ENCODE measurements around the gene DPEP2NB.
"Not testable (repeated sequence)": the region's sequence is repeated elsewhere in the genome, so short reads cannot be mapped to it uniquely, and the experiment has no call there.

Gene DPEP2NB

DNA sequence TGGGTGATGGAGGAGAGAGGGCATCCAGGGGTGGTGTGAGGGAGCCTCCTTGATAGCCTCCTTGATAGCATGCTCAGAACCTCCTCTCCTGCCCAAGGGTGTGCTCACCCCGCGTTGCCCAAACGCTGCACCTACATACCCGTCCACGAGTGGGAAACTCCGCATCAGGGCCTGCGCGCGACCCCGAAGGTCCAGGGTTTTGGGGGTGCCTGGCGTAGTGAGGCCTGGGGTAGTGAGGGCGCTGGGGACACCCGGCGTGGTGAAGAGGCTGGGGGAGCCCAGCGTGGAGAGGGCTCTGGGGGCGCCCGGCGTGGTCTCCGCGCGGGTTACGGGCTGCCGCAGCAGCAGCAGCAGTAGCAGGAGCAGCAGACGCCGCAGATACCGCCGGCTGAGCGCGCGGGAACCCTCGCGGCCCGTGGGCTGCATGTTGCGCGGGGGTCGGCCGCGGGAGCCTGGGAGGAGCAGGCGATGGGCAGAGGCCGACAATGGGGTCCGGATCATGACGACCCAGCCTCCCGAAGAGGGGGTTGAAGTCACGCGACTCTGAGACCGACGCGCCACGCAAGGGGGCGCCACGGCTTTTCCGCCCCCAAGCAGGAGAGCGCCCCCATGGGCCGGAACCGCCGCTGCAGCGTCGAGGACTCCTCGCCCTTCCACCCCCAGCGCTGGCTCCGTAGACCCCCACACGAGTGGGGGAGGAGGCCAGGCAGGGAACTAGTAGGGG lies 35.6 kb downstream of the DPEP2NB start, which contains the start of gene DPEP3:
TSS of gene DPEP3 (minus strand) at position 545 of the 724 bp plus-strand sequence. CDS start at position 426, 119 bp downstream.
- DNase-seq: no peak

DNA sequence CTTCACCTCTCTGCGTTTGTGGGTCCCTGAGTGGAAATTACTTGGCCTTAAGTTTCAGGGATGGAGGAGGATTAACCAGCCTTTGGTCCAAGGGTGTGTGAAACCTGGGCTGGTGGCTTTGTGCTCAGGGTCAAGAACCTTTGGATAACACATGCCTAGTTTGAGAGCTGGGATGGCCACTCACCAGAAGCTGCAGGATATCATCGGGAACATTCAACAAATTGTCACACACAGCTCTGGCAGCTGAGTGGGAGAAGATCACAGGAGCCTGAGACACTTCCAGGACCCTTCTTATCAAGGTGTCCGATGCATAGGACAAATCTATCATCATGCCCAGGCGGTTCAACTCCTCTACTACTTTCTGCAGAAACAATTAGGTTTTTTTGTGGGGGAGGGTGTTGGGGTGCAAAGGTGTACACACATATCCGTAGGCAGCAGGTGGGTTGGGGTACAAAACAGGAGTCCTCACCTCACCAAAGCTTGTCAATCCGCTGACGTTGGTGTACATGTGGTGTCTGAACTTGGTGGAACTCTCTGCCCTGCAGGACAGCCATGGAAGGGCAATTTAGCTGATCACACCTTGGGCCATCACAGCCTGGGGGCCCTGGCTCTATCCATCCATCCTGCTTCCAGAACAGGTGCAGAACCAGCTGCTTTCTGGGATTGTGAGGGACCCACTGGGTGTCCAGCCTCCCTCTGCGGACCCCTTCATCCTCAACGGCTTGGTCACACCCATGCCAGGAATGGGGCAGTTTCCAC lies 38.1 kb downstream of the DPEP2NB start:
- no peak for DNase-seq

DNA sequence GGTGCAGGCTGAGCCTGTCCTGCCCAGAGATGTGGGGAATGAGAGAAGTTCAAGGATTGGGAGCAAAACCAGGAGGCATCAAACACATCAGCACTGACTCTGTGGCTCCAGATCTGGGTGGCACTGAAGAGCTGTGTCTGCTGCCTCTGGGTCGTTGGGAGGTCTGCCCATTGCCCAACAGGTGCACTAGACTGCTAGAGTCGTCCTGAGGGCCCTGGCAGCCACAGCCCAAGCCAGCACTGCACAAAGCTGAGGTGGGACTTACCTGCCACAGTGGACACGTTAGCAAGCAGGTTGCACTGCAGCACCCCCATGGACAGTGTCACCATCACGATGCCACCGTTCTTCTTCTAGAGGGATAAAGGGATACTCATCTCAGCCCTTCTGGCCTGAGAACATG lies 38.7 kb downstream of the DPEP2NB start:
- no peak for DNase-seq

DNA sequence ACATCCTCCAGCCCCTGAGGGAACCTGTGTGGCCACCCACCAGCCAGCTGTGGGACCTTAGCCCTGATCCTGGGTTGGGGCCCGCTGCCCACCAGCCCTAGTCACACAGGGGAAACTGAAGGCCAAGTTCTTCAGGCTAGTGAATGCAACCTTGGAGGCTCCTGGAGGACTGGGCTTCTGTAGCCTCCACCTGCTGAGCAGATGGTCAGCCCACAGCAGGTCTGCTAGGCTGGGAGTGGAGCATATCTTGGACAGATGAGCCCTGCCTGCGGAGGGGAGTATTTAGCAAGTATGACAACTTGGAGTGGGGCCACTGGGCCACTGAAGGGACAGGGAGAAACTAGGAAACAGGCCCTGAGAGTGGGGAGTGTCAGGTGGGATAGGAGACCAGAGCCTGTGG lies 39.5 kb downstream of the DPEP2NB start:
- no peak for DNase-seq

DNA sequence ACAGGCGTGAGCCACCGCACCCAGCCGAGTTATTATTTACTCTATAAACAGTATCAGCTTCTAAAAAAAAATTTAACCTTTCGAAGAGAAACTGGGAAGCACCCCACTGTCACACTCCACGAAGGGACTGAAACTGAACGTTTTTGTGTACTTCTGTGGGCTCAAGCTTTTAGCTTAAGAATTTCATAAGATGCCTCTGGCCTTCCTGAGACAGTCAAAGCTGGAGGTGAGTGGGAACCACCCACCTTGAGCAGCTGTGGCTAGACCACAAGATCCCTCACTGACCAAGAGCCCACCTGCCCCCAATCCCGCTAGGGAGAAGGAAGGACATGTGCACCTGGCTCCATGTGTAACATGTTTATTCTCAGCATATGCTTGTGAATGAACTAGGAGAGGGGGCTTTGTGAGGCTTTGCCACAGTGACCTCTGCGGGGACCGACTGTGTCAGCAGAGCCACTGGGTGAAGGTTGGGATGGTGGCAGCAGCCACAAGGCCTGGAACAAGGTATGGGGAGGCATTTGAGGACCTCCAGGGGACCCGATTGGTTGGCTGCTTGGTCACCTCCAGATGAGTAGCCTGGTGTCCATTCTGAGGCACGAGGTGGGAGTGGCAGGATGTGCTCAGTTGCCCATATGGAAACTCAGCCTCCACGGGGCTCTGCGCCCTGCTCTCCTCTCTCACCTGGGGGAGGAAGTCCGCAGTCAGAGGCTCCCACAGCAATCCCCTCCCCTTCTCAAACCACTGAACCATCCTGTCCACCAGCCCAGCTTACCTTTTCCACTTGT lies 40.2 kb downstream of the DPEP2NB start:
- DNase-seq: no peak

DNA sequence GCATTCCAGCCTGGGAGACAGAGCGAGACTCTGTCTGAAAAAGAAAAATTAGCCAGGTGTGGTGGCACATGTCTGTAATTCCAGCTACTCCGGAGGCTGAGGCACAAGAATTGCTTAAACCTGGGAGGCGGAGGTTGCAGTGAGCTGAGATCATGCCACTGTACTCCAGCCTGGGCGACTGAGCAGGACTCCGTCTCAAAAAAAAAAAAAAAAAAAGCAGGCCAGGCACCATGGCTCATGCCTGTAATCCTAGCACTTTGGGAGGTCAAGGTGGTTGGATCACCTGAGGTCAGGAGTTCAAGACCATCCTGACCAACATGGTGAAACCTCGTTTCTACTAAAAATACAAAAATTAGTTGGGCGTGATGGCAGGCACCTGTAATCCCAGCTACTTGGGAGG lies 43.4 kb downstream of the DPEP2NB start:
- not testable (repeated sequence) for DNase-seq

DNA sequence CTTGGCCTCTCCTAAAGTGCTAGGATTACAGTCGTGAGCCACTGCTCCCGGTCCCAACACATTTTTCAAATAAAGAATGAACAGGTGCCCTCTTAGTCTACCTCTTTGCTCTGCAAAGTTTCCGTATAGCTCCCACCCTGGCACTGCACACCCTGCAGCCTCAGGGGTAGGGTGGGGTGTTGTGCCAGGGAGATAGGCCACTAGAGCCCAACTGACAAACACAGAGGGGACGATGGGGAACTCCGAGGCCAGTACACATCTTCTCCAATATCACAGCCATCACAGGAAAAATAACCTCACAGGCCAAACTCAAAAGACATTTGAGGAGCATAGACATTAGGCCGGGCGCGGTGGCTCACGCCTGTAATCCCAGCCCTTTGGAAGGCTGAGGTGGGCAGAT lies 44.6 kb downstream of the DPEP2NB start:
- DNase-seq: no peak

DNA sequence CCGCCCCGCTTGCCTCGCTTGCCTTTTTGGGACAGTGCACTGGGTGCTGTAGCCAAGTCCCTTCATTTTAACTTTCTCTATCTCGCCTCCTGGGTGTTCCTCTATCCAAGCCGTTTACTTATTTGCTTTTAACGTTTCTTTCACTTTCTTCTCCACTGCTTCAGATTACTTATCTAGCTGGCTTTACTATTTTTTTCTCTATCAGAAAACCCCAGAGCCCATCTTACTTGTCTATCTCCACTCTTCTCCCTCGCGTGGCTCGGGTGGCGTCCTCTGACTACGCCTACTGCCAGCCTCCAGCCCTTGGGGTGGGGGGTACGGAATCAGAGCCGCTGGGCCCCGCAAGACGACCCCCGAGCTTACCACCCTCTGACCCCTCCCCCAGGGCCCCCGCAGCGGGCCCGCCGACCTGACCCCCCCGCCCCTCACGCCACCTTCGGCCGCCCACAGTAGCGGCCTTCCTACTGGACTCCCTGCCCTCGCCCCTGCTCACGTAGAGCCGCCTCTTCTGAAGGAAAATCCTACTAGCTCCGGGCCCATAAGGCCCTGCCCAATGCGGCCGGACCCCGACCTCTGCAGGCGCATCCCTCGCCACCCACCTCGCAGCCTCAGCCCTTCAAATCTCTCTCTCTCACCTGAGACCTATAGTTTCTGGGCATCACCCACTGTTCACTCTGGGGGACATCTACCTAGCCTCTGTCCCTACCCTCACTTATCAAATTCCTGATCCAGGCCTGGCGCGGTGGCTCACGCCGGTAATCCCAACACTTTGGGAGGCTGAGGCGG lies 46.3 kb downstream of the DPEP2NB start:
- no peak for DNase-seq

DNA sequence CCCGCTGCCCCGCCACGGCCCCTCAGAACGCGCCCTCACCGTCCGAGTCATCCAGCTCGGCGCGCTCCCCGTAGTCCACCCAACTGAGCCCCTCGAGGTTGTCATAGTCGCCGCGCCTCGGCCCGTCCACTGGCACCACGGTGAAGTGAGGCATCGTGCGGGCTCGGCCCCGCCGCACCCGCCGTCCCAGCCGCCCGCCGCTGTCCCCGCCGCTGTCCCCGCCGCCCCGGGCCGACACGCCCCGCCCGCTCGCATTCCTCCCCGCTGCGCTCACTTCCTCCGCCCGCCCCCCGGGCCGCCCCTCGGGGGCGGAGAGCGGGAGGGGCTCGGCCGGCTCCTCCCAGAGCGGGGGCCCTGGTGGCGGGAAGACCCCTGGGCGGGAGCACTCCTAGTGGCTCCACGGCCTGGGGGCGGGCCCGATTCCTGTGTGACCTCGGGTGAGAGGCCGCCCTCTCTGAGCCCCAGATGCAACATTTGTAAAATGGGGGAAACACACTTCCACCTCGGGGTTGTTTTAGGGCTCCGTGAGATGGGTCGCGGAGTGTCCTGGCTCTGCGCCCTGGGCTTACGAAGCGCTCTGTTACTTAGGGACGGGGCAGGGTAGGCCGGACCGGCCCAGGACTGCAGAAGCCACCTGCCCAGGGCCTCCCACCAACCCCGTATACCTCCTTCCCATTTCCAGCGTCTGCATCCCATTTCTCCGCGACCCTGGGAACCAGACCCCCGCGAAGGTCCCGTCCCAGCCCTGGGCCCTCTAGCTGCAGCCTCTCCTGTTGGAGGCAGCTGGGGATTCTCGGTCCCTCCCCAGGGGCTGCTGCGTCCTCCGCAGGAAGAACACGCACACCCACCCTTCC lies 47.1 kb downstream of the DPEP2NB start, which contains the start of gene SLC12A4:
TSS of gene SLC12A4 (minus strand) at position 238 of the 854 bp plus-strand sequence. CDS start at position 154, 84 bp downstream.
- DNase-seq: peak; percentile 95

DNA sequence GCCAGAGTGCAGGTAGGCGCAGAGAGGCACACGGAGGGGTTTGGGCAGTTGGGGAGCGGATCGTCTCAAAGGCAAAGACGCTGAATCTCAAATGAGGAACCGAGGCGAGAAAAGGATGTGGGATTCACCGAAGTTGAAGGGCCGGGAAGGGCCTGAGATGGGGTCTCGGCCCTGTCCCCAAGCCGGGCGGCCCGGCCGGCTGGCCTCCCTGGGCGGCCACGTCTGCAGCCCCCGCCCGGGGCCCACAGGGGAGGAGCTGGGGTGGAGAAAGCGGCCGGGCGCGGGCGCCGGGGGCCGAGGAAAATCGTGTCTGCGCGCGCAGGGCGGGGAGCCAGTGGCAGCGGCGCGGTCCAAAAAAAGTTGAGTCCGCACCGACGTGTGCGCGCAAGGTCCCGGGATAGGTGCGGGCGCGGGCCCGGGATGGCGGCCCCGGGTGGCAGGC lies 47.7 kb downstream of the DPEP2NB start:
- DNase-seq: peak; percentile 77

DNA sequence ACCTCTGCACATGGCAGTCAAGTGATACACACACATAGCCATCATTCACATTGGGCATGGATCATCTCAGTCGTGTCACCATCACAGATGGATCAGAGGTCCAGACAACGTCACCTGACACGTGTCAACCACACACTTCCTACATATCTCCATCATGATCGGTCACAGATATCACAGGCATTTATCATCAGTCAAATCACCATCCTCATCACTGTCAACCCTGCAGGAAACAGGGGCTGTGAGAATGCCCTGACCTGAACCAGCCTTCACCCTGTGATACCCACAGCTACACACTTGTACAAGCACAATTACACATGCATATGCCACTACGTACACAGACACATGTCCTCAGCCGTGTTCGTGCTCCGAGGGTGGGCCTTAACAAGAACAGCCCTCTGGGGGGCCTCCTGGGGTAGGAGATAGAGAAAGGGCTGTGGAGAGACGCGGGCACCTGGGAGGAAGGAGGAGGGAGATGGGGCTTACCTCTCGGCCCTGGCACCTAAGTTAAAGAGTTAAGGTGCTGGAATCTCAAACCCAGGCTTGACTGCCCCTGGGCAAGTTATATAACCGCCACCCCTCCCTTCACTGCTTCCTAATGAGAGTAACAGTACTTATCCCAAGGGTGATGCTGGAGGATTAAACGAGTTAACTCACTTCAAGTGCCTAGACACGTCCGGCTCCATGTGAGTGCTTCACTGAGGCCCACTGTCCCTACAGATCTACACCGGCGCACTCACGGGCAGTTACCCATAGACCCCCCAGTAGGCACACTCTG lies 48.3 kb downstream of the DPEP2NB start:
- DNase-seq: no peak

DNA sequence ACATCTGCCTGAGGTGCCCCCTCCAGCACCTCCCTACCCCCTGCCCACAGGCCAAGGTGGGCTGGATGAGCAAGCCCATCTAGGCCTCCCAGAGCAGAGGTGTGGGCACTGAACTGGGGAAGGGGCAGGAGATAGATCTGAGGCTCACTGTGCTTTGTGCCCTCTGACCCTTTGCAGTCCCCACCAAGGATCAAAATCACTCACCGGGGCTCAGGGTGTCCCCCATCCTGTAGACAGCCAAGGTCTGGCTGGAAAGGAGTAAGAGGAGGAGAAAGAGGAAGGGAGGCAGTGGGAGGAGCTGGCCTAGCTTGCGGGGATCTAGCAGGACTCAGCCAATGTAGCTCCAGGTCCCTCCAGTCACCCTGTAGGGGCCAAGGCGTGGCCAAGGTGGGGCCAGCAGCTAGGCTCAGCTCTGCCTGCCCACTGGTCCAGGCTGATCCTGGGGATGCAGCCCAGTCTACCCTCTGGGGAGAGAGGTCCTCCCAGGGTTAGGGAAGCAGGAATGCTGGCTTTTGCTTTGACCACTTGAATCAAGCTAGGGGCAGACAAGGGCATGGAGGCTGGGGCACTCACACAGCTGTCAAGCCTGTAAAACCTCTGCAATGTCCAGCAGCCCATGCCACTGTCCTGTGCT lies 49.0 kb downstream of the DPEP2NB start:
- DNase-seq: no peak

DNA sequence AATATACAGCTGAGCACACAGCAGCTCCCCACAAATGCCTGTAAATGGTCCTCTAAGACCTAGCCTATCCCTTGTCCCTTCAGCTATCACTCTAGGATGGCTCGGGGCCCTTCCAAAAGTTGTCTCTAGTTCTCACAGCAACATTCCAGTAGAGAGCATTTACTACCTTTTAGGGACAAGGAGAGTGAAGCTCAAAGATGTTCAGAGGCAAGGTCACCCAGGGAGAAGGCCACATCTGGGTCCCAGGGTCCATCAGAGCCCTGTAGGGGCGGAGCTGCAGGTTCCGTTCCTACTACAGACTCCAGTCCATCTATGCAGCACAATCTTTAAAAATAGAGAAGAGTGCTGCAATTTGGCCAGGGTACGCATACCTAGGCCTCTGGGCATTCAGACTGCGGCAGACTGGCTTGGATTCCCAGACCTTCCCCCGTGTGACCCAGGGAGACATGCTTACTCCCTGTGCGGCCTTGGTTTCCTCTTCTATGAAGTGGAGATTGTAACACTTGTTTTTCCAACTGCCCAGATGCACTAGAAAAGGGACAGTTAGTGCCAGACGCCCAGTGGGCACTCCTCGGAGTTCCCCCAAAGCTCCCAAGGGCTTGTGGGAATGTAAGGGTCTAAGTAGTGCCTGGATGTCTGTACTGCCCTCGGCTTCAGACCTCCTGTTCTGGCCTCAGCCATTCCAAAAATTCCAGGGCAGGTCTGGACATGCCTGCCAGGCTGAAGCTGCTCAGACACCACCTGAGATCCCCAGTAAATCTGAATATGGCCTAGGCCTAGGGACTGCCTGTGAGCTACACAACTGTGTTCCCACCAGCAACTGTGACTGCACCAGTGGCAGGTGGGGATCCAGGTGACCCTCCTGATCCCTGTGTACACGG lies 49.8 kb downstream of the DPEP2NB start:
- no peak for DNase-seq

DNA sequence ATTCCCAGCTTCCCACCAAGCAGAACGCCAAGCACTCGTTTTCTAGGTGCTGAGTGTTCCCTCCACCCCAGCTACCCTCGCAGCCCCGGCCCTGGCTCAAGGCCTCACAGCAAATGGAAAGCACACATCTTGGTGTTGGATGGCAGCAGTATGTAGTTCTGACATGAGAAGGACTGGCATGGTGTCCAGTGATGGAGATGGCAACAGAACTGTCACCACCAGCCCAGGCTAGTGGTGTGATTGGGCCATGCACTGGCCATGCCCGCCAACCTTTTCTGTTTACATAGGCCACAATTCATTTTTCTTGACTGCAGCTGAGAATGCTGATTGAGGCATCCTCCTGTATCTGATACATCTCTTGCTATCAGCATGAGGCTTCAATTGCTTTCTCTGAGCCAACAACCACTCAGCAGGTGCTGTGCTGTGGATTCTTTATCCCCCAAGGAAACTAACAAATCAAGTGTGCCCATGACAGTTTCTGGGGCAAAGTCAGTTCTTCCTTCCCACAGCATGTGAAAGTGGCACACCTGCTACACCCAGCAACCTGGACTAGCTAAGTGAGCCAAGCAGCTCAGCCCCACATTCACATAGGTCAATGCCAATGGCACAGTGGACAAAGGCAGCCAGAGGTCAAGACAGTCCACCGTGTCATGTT lies 51.1 kb downstream of the DPEP2NB start:
- DNase-seq: no peak

DNA sequence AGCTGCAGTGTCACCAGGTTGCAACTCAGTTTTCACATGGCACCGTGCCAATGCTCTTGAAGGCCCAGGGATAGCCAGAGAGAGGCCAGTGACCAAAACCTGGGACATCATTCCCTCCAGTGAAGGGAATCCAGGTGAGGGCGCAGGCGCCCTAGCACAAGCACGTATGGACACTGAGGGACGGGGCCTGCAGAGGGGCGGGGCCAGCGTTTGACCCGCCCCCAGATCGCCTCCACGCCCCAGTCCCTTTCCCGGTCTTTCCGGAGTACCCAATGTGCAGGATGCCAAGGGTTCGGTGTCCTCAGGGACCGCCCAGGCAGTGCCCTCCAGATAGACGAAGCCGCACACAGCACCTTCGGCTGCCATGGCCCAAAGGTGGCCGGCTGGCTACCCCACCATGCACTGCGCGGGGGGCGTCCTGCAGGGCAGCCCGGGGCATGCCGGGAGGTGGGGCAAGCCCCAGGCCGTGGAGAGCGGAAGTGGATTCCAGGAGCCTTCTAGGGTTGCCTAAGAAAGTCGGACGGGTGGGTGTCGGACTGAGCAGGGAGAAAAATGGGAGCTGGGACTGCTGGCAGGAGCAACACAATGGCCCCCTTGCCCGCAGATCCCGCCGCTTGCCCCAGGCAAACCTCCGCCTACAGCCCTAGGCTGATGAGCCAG lies 51.9 kb downstream of the DPEP2NB start:
- DNase-seq: no peak
